Activated CD4-positive, CD25-positive, alpha-beta regulatory T cell treated with anti-CD3 and anti-CD28 coated beads, Interleukin-2, amount 50 U/mL, for 24 hours (primary cell): Measurements from ENCODE around the gene ZNF584.
"Not testable (repeated sequence)": the region's sequence is repeated elsewhere in the genome, so short reads cannot be mapped to it uniquely, and the experiment has no call there.

Source experiments
- ATAC-seq, 2 donors: fragments of 150-1000 bp; cut with Tn5 transposase; one replicate each; pipeline ENCODE4 v1.10.0; 2021; ENCODE audit warnings: mild to moderate bottlenecking in 1 of 2, moderate library complexity in 1 of 2

The ZNF584 gene

GRCh38 chr19:58386576-58387337 lies 21.7 kb upstream of the ZNF584 start, which contains the start of gene RPS5:
RPS5 (plus strand) TSS chr19:58387269; CDS start chr19:58388138, 869 bp downstream.
- peak; percentile 91 to 92 for ATAC-seq

GRCh38 chr19:58387338-58388174 lies 20.9 kb upstream of the ZNF584 start:
- ATAC-seq = no peak

GRCh38 chr19:58388175-58388526 lies 20.3 kb upstream of the ZNF584 start:
- no peak for ATAC-seq

- ATAC-seq = no peak
These were observed 15.3 kb upstream of the ZNF584 start for GRCh38 chr19:58392945-58393724.

- ATAC-seq = no peak
These were observed 14.8 kb upstream of the ZNF584 start for GRCh38 chr19:58393725-58394033.

- no peak for ATAC-seq
These were observed 13.6 kb upstream of the ZNF584 start for GRCh38 chr19:58394821-58395219.

- ATAC-seq = peak; percentile 8 to 22
These were observed 13.1 kb upstream of the ZNF584 start, which contains the start of gene RNF225 for GRCh38 chr19:58395220-58395978. RNF225 (plus strand) TSS chr19:58395656; CDS start chr19:58396090, 434 bp downstream.

GRCh38 chr19:58395979-58396627 lies 12.3 kb upstream of the ZNF584 start:
- ATAC-seq = no peak

- no peak for ATAC-seq
These were observed 11.5 kb upstream of the ZNF584 start for GRCh38 chr19:58396691-58397532.

- no peak for ATAC-seq
These were observed 10.9 kb upstream of the ZNF584 start for GRCh38 chr19:58397533-58398037.

GRCh38 chr19:58398087-58398486 lies 10.4 kb upstream of the ZNF584 start:
- ATAC-seq = no peak

GRCh38 chr19:58398545-58398944 lies 9.9 kb upstream of the ZNF584 start:
- no peak for ATAC-seq

- no peak for ATAC-seq
These were observed 8.5 kb upstream of the ZNF584 start for GRCh38 chr19:58399903-58400302.

GRCh38 chr19:58400316-58400915 lies 8.0 kb upstream of the ZNF584 start:
- ATAC-seq = no peak

GRCh38 chr19:58400916-58401839 lies 7.3 kb upstream of the ZNF584 start:
- peak; percentile 98 to 99 for ATAC-seq

GRCh38 chr19:58401840-58402421 lies 6.5 kb upstream of the ZNF584 start:
- no peak for ATAC-seq

GRCh38 chr19:58403920-58404478 lies 4.5 kb upstream of the ZNF584 start:
- ATAC-seq = not testable (repeated sequence)
